ENCODE results near the gene ATP5MC2. TPM values are rescaled to one million over a fixed set of nuclear protein-coding genes. Genes with fewer than 3 reads are reported as not detected.
"Not testable (repeated sequence)": the region's sequence is repeated elsewhere in the genome, so short reads cannot be mapped to it uniquely, and the experiment has no call there.

Gene ATP5MC2
- total and polyA plus RNA-seq, 8 donors, result 247 to 653 (median 602) TPM

GRCh38 chr12:53644133-53644532 is 31.8 kb downstream of the ATP5MC2 start:
- DNase-seq (no peak), ATAC-seq (no peak)
- Histone ChIP-seq H3K4me1 (no peaks in the 10 kb centered on the region), H3K9me3 (no peaks in the 10 kb centered on the region), H3K4me3 (no peak overlapping the region), H3K27ac (no peak overlapping the region), H3K27me3 (no peaks in the 10 kb centered on the region), H3K36me3 (no peaks in the 10 kb centered on the region)
- TF ChIP-seq, protein P1, sequence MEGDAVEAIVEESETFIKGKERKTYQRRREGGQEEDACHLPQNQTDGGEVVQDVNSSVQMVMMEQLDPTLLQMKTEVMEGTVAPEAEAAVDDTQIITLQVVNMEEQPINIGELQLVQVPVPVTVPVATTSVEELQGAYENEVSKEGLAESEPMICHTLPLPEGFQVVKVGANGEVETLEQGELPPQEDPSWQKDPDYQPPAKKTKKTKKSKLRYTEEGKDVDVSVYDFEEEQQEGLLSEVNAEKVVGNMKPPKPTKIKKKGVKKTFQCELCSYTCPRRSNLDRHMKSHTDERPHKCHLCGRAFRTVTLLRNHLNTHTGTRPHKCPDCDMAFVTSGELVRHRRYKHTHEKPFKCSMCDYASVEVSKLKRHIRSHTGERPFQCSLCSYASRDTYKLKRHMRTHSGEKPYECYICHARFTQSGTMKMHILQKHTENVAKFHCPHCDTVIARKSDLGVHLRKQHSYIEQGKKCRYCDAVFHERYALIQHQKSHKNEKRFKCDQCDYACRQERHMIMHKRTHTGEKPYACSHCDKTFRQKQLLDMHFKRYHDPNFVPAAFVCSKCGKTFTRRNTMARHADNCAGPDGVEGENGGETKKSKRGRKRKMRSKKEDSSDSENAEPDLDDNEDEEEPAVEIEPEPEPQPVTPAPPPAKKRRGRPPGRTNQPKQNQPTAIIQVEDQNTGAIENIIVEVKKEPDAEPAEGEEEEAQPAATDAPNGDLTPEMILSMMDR (IDR thresholded peaks at IDR 0.05), result no peak
- intact Hi-C loops (cut with DNase I), result no loop called here

DNA sequence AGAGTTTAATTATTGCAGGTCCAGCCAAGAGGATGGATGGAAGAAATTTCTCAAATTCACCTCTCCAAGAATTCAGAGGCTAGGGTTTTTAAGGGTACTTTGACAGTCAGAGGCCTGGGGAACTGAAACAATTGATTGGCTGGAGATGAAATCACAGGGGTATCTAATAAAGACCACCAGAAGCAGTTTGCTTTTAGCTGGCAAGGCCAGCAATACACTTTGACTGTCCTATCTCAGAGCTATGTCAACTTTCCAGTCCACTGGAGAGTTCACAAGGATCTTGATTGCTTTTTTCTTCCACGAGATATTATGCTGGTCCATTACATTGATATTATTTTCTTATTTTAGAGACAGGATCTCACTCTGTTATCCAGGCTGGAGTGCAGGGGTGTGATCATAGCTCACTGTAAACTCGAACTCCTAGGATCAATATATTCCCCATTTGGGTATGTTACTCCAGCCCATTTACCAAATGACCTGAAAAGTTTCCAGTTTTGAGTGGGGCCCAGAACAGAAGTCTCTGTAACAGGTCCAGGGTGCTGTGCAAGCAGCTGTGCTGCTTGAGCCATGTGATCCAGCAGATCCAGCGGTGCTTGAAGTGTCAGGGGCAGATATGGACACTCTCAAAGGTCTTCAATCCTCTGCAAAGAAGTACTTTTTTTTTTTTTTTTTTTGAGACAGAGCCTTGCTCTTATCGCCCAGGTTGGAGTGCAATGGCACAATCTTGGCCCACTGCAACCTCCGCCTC is 32.5 kb downstream of the ATP5MC2 start:
- Histone ChIP-seq H3K27ac (no peak overlapping the region), H3K4me1 (no peaks in the 10 kb centered on the region), H3K27me3 (no peaks in the 10 kb centered on the region), H3K9me3 (no peaks in the 10 kb centered on the region), H3K36me3 (no peaks in the 10 kb centered on the region), H3K4me3 (no peak overlapping the region)
- no peak for DNase-seq
- TF ChIP-seq, protein P1 (IDR thresholded peaks at IDR 0.05), result no peak
- no peak for ATAC-seq
- intact Hi-C loops (cut with DNase I), result no loop called here

DNA sequence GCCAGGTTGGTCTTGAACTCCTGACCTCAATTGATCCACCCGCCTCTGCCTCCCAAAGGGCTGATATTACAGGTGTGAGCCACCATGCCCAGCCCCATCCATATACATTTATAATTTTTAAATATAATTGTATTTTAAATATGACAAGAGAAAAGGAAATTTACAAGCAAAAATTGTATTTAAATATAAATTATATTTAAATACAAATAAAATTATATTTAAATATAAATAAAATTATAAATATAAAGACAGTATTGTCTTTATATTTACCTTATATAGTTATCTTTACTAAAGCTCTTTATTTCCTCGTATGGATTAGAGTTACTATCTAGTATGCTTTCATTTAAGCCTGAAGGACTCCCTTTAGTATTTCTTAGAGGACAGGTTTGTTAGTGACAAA is 37.8 kb downstream of the ATP5MC2 start:
- no peaks in the 10 kb centered on the region for H3K9me3 ChIP-seq
- H3K27me3 ChIP-seq, result no peaks in the 10 kb centered on the region
- no peaks in the 10 kb centered on the region for H3K4me1 ChIP-seq
- no peak overlapping the region for H3K4me3 ChIP-seq
- ATAC-seq (no peak), DNase-seq (no peak)
- H3K36me3 ChIP-seq, result no peaks in the 10 kb centered on the region
- intact Hi-C loops (cut with DNase I), result no loop called here
- TF ChIP-seq, protein P1 (IDR thresholded peaks at IDR 0.05), result no peak
- no peak overlapping the region for H3K27ac ChIP-seq

DNA sequence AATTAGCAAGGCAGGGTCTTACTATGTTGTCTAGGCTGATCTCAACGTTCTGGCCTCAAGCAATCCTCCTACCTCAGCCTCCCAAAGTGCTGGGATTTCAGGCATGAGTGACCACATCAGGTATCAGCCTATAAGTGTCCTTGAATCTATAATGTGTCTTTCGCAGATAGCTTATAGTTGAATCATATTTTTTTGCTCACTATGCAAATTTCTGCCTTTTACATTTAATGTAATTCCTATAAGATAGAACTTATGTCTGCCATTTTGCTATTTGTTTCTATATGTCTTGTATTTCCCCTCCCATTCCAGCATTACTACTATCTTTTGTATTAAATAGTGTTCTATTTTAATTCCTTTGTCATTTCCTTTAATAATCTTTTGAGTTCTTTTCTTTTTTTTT is 39.2 kb downstream of the ATP5MC2 start:
- H3K4me1 ChIP-seq, result no peaks in the 10 kb centered on the region
- TF ChIP-seq, protein P1 (IDR thresholded peaks at IDR 0.05), result no peak
- no peaks in the 10 kb centered on the region for H3K9me3 ChIP-seq
- intact Hi-C loops (cut with DNase I), result no loop called here
- H3K27me3 ChIP-seq, result no peaks in the 10 kb centered on the region
- DNase-seq (no peak), ATAC-seq (no peak)
- H3K27ac ChIP-seq, result no peak overlapping the region
- H3K36me3 ChIP-seq, result no peaks in the 10 kb centered on the region
- H3K4me3 ChIP-seq, result no peak overlapping the region

GRCh38 chr12:53635708-53636107 is 40.2 kb downstream of the ATP5MC2 start:
- not testable (repeated sequence) for ATAC-seq, H3K9me3 ChIP-seq

DNA sequence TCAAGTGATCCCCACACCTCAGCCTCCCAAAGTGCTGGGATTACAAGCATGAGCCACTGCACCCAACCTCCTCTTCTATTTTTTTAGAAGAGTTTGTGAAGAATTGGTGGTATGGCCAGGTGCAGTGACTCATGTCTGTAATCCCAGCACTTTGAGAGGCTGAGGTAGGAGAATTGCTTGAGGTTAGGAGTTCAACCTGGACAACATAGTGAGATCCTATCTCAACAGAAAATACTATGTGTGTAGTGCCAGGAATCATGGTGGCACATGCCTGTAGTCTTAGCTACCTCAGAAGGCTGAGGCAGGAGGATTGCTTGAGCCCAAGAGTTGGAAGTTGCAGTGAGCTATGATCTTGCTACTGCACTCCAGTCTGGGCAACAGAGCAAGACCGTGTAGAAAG is 44.2 kb downstream of the ATP5MC2 start:
- ATAC-seq, result no peak
- Histone ChIP-seq H3K4me1 (peaks cover 2 to 3% of the 10 kb centered on the region in 2 donors), H3K36me3 (no peaks in the 10 kb centered on the region), H3K9me3 (no peaks in the 10 kb centered on the region), H3K27ac (no peak overlapping the region), H3K27me3 (no peaks in the 10 kb centered on the region), H3K4me3 (no peak overlapping the region)
- TF ChIP-seq, protein P1 (IDR thresholded peaks at IDR 0.05), result no peak
- intact Hi-C loops (cut with DNase I), result no loop called here
- DNase-seq, result no peak

More at GRCh38 chr12:53635708-53636107, 40.2 kb downstream of the ATP5MC2 start:
- DNase-seq; H3K27ac ChIP-seq; intact Hi-C loops (cut with DNase I); H3K36me3 ChIP-seq; H3K27me3 ChIP-seq; H3K4me1 ChIP-seq; H3K4me3 ChIP-seq: not testable (repeated sequence)

Data from left lung (tissue), 10 donors.